AG10803 (cell line): ENCODE data around the gene LMTK3.

Experiments
- DNase-seq: peaks from one replicate; pipeline ENCODE4 v3.0.0; 2010; ENCODE audit warnings: low read depth
- H3K4me3 ChIP-seq: 2 replicates; pipeline ENCODE4 v1.5.1; 2011; ENCODE audit warnings: mild to moderate bottlenecking, low read length, control low read depth
- CTCF ChIP-seq: conservative IDR thresholded peaks from 2 replicates; pipeline ENCODE4 v1.5.1; 2011; ENCODE audit warnings: mild to moderate bottlenecking, low read length, control low read depth, inconsistent platforms

The LMTK3 gene

GRCh38 chr19:48471836-48472235, 39.8 kb downstream of the LMTK3 start:
- no peak for TF ChIP-seq CTCF

DNA sequence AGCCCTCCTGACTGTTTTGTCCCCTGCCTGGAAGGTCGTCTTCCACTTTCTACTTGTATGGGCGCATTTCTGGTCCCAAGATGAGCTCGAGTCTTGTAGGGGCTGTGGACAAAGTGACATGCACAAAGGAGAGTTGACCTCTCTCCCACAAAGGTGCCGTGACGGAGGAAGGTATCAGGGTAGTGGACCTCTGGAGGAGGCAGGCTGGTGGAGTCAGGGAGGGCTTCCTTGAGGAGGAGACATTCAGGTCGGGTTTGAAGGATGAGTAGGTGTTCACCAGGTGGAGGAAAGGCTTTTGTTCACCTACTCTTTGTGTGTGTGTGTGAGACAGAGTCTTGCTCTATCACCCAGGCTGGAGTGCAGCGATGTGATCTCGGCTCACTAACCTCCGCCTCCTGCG, 40.8 kb downstream of the LMTK3 start:
- no peak for TF ChIP-seq CTCF
- DNase-seq = no peak
- H3K4me3 ChIP-seq = peak overlapping the region; percentile 86

More at GRCh38 chr19:48471836-48472235, 39.8 kb downstream of the LMTK3 start:
- H3K4me3 ChIP-seq = no peak overlapping the region
- no peak for DNase-seq

DNA sequence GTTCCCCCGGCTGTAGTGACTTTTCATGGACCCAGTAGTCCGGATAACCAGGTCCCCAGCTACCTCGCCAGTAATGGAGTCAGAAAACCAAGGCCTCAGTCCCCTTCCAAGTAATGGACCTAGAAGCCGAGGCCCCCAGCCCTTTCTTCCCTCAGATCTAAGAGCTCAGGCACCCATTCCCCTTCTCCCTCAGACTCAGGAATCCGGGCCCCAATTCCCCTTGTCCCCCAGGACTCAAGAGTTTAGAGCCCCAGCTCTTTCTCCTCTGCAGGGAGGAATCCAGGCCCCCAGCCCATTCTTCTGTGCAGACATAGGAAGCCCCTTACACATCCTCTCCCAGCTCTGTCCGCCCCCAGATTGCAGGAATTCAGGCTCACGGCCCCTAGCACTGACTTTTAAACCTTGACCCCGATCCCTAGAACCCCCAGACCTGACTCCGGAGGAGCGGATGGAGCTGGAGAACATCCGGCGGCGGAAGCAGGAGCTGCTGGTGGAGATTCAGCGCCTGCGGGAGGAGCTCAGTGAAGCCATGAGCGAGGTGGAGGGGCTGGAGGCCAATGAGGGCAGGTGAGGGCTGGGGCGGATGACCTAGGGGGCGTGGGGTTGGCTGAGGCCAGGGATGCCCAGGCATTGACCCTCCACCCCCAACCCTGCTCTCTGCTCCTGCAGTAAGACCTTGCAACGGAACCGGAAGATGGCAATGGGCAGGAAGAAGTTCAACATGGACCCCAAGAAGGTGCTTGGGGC, 41.5 kb downstream of the LMTK3 start:
- no peak for DNase-seq
- peak overlapping the region; percentile 86 for H3K4me3 ChIP-seq
- TF ChIP-seq CTCF = no peak

GRCh38 chr19:48469289-48469881, 42.2 kb downstream of the LMTK3 start, which contains the start of gene CYTH2:
Gene CYTH2 (plus strand): TSS chr19:48469369. CDS start chr19:48469508, 139 bp downstream.
- H3K4me3 ChIP-seq = peak within 1 kb of the TSS; percentile 86
- TF ChIP-seq CTCF = no peak
- DNase-seq = peak; percentile 83

DNA sequence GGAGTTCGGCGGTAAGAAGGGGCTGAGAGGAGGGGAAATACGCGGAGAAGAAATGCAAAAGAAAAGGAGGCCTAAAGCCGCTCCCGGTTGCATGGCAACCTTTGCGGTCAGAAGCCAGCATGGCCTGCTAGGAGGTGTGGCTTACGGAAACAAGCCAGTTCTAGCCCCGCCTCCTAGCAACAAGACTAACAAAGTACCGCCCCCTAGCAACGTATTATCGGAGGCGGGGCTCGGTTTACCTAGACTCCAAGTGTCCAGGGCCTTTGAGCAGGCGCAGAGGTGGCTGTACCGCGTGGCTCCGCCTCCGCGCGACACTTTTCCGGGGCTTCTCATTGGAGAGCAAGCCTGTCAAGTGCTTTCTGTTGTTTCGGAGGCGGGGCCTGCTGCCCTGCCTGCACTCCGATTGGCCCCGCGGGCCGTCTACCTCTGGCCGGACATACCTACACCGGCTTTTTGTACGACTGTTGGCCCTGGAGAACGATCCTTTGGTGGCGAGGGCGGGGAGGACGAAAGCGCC, 42.8 kb downstream of the LMTK3 start:
- TF ChIP-seq CTCF = no peak
- peak; percentile 100 for DNase-seq
- H3K4me3 ChIP-seq = peak overlapping the region; percentile 86

GRCh38 chr19:48466561-48467325, 44.9 kb downstream of the LMTK3 start:
- TF ChIP-seq CTCF = no peak

More at GRCh38 chr19:48466561-48467325, 44.9 kb downstream of the LMTK3 start:
- DNase-seq = peak; percentile 39
- H3K4me3 ChIP-seq = no peak overlapping the region
